Measurements from ENCODE around the gene CEP55.
A peak's percentile ranks its signal among the peaks of the same experiment; 100 is the strongest.

Gene CEP55

DNA sequence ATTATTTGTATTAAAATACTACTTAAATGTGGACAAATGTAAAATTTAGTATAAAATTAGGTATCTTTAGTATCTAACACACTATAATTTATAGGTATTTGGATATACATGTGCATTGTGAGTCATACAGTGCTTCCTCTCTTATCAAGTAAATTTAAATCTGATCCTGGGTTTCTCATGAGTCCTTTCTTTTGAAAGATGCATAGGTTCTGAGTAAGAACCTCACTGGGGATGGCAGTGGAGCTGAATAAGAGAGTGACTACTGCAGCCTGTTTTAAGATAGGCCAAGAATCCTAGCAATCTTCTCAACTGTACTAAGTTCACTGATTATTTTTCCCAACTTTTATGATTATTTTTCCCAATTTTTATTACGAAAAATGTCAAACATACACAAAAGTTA, 16.2 kb downstream of the CEP55 start:
- peak; percentile 62 for ATAC-seq

DNA sequence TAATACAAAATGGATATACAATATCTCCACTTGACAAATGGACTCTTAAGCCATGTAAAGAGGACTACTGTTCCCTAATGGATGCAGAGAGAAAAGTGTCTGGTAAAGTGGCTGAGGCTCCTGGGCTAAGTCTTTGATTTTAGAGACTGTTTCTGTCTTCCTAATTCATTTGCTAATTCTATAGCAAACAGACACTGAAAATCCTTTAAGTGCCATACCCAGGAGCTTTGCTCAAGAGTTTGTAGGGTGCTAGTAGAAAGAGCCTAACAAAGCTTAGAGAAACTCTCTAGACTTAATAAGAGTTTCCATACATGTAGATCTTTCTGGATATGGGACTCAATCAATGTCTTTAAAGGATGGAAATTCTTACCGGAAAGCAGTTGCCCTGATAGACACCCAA, 16.7 kb downstream of the CEP55 start:
- TF ChIP-seq ZC3H10 (CRISPR knock-in tag; IDR thresholded peaks at IDR 0.05) (no peak), ESRRG (CRISPR knock-in tag; IDR thresholded peaks at IDR 0.05) (no peak), ZNF565 (CRISPR knock-in tag; conservative IDR thresholded peaks at IDR 0.05; ENCODE audit: low read depth) (no peak), ZFP3 (CRISPR knock-in tag; IDR thresholded peaks at IDR 0.05) (no peak), CSDC2 (CRISPR knock-in tag; IDR thresholded peaks at IDR 0.05) (no peak), RARB (CRISPR knock-in tag; IDR thresholded peaks at IDR 0.05) (no peak)
- no peak for ATAC-seq

More for the DNA sequence above, 16.2 kb downstream of the CEP55 start:
- no peak for TF ChIP-seq TOX (CRISPR knock-in tag; IDR thresholded peaks at IDR 0.05; ENCODE audit: borderline replicate concordance)

DNA sequence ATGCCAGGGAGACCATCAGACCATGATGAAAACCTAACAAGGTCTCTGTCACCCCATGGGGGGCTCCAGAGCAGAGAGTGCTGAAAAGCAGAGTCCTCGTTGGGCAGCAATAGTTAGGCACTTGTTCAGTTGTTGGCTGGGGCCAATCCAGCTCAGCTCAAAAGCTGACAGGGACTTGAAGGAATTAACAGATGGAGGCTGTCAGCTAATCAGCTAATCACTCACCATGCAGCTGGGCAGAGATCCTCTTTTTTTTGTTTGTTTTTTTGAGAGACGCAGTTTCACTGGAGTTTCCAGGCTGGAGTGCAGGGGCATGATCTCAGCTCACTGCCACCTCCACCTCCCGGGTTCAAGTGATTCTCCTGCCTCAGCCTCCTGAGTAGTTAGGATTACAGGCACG, 18.1 kb downstream of the CEP55 start:
- ATAC-seq = no peak
- TF ChIP-seq, protein P1, sequence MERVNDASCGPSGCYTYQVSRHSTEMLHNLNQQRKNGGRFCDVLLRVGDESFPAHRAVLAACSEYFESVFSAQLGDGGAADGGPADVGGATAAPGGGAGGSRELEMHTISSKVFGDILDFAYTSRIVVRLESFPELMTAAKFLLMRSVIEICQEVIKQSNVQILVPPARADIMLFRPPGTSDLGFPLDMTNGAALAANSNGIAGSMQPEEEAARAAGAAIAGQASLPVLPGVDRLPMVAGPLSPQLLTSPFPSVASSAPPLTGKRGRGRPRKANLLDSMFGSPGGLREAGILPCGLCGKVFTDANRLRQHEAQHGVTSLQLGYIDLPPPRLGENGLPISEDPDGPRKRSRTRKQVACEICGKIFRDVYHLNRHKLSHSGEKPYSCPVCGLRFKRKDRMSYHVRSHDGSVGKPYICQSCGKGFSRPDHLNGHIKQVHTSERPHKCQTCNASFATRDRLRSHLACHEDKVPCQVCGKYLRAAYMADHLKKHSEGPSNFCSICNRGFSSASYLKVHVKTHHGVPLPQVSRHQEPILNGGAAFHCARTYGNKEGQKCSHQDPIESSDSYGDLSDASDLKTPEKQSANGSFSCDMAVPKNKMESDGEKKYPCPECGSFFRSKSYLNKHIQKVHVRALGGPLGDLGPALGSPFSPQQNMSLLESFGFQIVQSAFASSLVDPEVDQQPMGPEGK (CRISPR knock-in tag; IDR thresholded peaks at IDR 0.05; ENCODE audit: borderline replicate concordance) = no peak
- no peak for TF ChIP-seq ZNF565 (CRISPR knock-in tag; conservative IDR thresholded peaks at IDR 0.05; ENCODE audit: low read depth)
- no peak for TF ChIP-seq ESRRG (CRISPR knock-in tag; IDR thresholded peaks at IDR 0.05)
- TF ChIP-seq, protein P2, sequence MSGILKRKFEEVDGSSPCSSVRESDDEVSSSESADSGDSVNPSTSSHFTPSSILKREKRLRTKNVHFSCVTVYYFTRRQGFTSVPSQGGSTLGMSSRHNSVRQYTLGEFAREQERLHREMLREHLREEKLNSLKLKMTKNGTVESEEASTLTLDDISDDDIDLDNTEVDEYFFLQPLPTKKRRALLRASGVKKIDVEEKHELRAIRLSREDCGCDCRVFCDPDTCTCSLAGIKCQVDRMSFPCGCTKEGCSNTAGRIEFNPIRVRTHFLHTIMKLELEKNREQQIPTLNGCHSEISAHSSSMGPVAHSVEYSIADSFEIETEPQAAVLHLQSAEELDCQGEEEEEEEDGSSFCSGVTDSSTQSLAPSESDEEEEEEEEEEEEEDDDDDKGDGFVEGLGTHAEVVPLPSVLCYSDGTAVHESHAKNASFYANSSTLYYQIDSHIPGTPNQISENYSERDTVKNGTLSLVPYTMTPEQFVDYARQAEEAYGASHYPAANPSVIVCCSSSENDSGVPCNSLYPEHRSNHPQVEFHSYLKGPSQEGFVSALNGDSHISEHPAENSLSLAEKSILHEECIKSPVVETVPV (CRISPR knock-in tag; IDR thresholded peaks at IDR 0.05) = no peak

DNA sequence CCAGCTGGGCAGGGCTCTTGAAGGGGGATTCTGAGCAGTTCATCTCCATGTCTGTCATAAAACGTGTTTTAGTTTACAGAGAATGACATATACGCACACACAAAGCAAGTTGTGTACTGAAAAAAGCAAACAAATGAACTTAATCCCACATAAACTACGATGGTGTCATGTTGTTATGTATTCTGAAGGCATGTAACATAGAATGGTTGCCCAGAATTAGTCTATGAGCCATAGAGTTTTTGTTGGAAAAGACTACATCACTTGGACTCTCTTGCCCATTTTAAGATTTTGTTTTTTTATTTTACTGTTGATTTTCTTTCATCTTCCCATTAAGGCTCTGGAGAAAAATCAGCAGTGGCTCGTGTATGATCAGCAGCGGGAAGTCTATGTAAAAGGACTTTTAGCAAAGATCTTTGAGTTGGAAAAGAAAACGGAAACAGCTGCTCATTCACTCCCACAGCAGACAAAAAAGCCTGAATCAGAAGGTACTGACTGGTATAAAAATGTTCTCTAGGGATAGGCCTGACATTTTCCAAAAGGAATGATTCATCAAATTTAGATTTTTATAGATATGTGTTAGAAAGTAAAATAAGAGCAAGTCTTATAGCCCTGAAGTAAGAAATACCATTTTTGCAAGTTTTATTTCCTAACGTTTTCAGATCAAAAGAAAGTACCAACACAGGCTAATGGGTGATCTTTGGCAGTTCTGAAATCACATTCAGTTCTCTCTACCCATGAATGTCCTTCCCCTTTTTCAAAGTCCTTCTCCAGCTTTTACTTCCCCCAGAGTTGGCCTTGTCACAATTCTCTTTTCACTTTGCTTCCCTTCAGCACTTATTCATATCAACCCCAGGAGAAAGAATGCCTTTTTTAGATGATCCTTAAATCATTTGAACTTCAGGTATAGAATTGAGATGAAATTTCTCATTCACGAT, 18.9 kb downstream of the CEP55 start:
- no peak for ATAC-seq
- no peak for TF ChIP-seq ISL1 (CRISPR knock-in tag; IDR thresholded peaks at IDR 0.05)
- TF ChIP-seq ZNF565 (CRISPR knock-in tag; conservative IDR thresholded peaks at IDR 0.05; ENCODE audit: low read depth) = no peak
- TF ChIP-seq ZFP3 (CRISPR knock-in tag; IDR thresholded peaks at IDR 0.05) = no peak
- no peak for TF ChIP-seq ARNTL (CRISPR knock-in tag; IDR thresholded peaks at IDR 0.05; ENCODE audit: borderline replicate concordance, low read depth)
- no peak for TF ChIP-seq RARB (CRISPR knock-in tag; IDR thresholded peaks at IDR 0.05)
- TF ChIP-seq, protein P1 (CRISPR knock-in tag; IDR thresholded peaks at IDR 0.05; ENCODE audit: borderline replicate concordance) = no peak
- TF ChIP-seq GLIS3 (CRISPR knock-in tag; IDR thresholded peaks at IDR 0.05) = no peak
- TF ChIP-seq, protein P3, sequence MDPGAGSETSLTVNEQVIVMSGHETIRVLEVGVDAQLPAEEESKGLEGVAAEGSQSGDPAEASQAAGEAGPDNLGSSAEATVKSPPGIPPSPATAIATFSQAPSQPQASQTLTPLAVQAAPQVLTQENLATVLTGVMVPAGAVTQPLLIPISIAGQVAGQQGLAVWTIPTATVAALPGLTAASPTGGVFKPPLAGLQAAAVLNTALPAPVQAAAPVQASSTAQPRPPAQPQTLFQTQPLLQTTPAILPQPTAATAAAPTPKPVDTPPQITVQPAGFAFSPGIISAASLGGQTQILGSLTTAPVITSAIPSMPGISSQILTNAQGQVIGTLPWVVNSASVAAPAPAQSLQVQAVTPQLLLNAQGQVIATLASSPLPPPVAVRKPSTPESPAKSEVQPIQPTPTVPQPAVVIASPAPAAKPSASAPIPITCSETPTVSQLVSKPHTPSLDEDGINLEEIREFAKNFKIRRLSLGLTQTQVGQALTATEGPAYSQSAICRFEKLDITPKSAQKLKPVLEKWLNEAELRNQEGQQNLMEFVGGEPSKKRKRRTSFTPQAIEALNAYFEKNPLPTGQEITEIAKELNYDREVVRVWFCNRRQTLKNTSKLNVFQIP (CRISPR knock-in tag; IDR thresholded peaks at IDR 0.05; ENCODE audit: borderline replicate concordance, low read depth) = no peak
- TF ChIP-seq ZC3H10 (CRISPR knock-in tag; IDR thresholded peaks at IDR 0.05) = no peak
- TF ChIP-seq ZNF70 (CRISPR knock-in tag; IDR thresholded peaks at IDR 0.05) = no peak
- no peak for TF ChIP-seq PPARA (CRISPR knock-in tag; IDR thresholded peaks at IDR 0.05; ENCODE audit: borderline replicate concordance)
- no peak for TF ChIP-seq TOX (CRISPR knock-in tag; IDR thresholded peaks at IDR 0.05; ENCODE audit: borderline replicate concordance)
- TF ChIP-seq ZFP30 (CRISPR knock-in tag; IDR thresholded peaks at IDR 0.05) = no peak
- TF ChIP-seq CSDC2 (CRISPR knock-in tag; IDR thresholded peaks at IDR 0.05) = no peak
- TF ChIP-seq ESRRG (CRISPR knock-in tag; IDR thresholded peaks at IDR 0.05) = no peak
- no peak for TF ChIP-seq SNAI2 (CRISPR knock-in tag; IDR thresholded peaks at IDR 0.05)
- TF ChIP-seq ZNF8 (CRISPR knock-in tag; IDR thresholded peaks at IDR 0.05) = no peak
- TF ChIP-seq, protein P2 (CRISPR knock-in tag; IDR thresholded peaks at IDR 0.05) = no peak
- TF ChIP-seq TCF4 (CRISPR knock-in tag; IDR thresholded peaks at IDR 0.05; ENCODE audit: borderline replicate concordance) = no peak

Measured in SK-N-SH treated with all-trans-retinoic acid at 6 μM for 48 hours (cell line).